ENCODE data around the gene ZMAT3. TPM values are rescaled to one million over a fixed set of nuclear protein-coding genes. Genes with fewer than 3 reads are reported as not detected.

Gene ZMAT3
- total RNA-seq, 2 donors from 2014 or later = 9.6 to 12.7 TPM

DNA sequence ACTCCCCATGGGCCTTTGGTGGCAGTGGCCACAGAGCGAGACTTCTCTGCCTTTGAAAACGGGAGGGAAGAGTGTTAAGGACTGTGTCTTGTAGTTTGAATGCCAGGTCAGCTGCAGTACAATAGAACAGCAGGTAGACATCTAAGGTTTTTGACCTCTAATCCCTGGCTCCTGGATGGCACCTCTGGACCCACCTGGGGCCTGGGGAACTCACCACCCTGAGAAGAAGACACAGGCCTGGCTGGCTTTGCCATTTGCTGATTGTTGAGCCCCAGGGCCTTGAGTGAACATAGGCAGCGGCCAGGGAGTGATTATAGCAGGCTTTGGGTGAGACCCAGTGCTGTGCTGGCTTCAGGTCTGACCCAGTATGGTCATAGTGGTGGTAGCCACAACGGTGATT lies 66.4 kb downstream of the ZMAT3 start:
- H3K27me3 ChIP-seq = no peaks in the 10 kb centered on the region
- no peak for DNase-seq
- no peak overlapping the region for H3K27ac ChIP-seq
- TF ChIP-seq CTCF (IDR thresholded peaks at IDR 0.05) = no peak
- H3K4me3 ChIP-seq = no peak overlapping the region
- no peaks in the 10 kb centered on the region for H3K4me1 ChIP-seq
- H3K9ac ChIP-seq (ENCODE audit: low read depth in 2 of 2, low read length in 2 of 2) = no peak overlapping the region
- no peaks in the 10 kb centered on the region for H3K36me3 ChIP-seq
- intact Hi-C loops (cut with DNase I) = no loop called here
- no peaks in the 10 kb centered on the region for H3K9me3 ChIP-seq

GRCh38 chr3:179000659-179001058 lies 71.0 kb downstream of the ZMAT3 start:
- no peak overlapping the region for H3K4me3 ChIP-seq
- no peak overlapping the region for H3K27ac ChIP-seq
- intact Hi-C loops (cut with DNase I) = no loop called here
- no peaks in the 10 kb centered on the region for H3K36me3 ChIP-seq
- no peak for DNase-seq
- H3K9ac ChIP-seq (ENCODE audit: low read depth in 2 of 2, low read length in 2 of 2) = no peak overlapping the region
- H3K4me1 ChIP-seq = no peaks in the 10 kb centered on the region
- TF ChIP-seq CTCF (IDR thresholded peaks at IDR 0.05) = no peak
- no peaks in the 10 kb centered on the region for H3K27me3 ChIP-seq
- no peaks in the 10 kb centered on the region for H3K9me3 ChIP-seq

GRCh38 chr3:179000144-179000543 lies 71.5 kb downstream of the ZMAT3 start:
- no peak overlapping the region for H3K4me3 ChIP-seq
- H3K36me3 ChIP-seq = no peaks in the 10 kb centered on the region
- H3K27me3 ChIP-seq = no peaks in the 10 kb centered on the region
- no peak for TF ChIP-seq CTCF (IDR thresholded peaks at IDR 0.05)
- no peaks in the 10 kb centered on the region for H3K4me1 ChIP-seq
- no peak for DNase-seq
- no peaks in the 10 kb centered on the region for H3K9me3 ChIP-seq
- no peak overlapping the region for H3K27ac ChIP-seq
- intact Hi-C loops (cut with DNase I) = no loop called here
- no peak overlapping the region for H3K9ac ChIP-seq (ENCODE audit: low read depth in 2 of 2, low read length in 2 of 2)

DNA sequence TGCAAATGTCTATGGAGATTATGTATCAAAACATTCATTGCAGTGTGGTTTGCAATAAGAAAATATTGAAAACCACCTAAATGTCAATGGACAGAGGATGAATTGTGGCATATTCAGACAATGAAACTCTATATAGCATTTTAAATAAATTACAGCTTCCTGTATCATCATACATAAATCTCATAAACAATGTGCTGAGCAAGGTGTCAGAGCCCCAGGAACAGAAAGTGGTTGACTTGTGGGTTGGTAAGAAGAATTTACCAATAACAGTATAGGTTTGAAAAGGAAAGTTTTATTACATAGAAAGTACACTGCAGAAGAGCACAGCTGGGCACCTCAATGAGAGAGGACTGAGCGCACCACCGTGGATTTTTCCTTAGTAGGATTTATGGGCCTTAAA lies 75.2 kb downstream of the ZMAT3 start:
- Histone ChIP-seq H3K9me3 (no peaks in the 10 kb centered on the region), H3K27ac (no peak overlapping the region), H3K36me3 (no peaks in the 10 kb centered on the region), H3K4me1 (no peaks in the 10 kb centered on the region), H3K4me3 (no peak overlapping the region), H3K9ac (ENCODE audit: low read depth in 2 of 2, low read length in 2 of 2) (no peak overlapping the region), H3K27me3 (no peaks in the 10 kb centered on the region)
- no peak for DNase-seq
- TF ChIP-seq CTCF (IDR thresholded peaks at IDR 0.05) = no peak
- intact Hi-C loops (cut with DNase I) = no loop called here

DNA sequence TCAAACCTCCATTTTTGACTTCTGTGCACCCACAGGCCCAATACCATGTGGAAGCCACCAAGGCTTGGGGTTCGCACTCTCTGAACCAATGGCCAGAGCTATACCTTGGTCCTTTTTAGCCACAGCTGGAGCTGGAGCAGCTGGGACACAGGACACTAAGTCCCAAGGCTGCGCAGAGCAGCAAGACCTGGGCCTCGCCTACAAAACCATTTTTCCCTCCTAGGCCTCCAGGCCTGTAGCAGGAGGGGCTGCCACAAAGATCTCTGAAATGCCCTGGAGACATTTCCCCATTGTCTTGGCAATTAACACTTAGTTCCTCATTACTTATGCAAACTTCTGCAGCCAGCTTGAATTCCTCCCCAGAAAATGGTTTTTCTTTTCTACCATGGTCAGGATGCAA lies 81.3 kb downstream of the ZMAT3 start:
- no peak for TF ChIP-seq CTCF (IDR thresholded peaks at IDR 0.05)

GRCh38 chr3:178989821-178990220 lies 81.8 kb downstream of the ZMAT3 start:
- no peak overlapping the region for H3K9ac ChIP-seq (ENCODE audit: low read depth in 2 of 2, low read length in 2 of 2)
- intact Hi-C loops (cut with DNase I) = no loop called here
- no peak overlapping the region for H3K27ac ChIP-seq
- H3K36me3 ChIP-seq = no peaks in the 10 kb centered on the region
- no peak overlapping the region for H3K4me3 ChIP-seq
- peaks cover 11% of the 10 kb centered on the region for H3K9me3 ChIP-seq
- no peaks in the 10 kb centered on the region for H3K27me3 ChIP-seq
- DNase-seq = no peak
- TF ChIP-seq CTCF (IDR thresholded peaks at IDR 0.05) = no peak
- no peaks in the 10 kb centered on the region for H3K4me1 ChIP-seq

More for the DNA sequence above, 81.3 kb downstream of the ZMAT3 start:
- Histone ChIP-seq H3K4me1 (no peaks in the 10 kb centered on the region), H3K36me3 (no peaks in the 10 kb centered on the region), H3K27ac (no peak overlapping the region), H3K4me3 (no peak overlapping the region), H3K9ac (ENCODE audit: low read depth in 2 of 2, low read length in 2 of 2) (no peak overlapping the region), H3K27me3 (no peaks in the 10 kb centered on the region), H3K9me3 (peaks cover 11% of the 10 kb centered on the region)
- no peak for DNase-seq
- intact Hi-C loops (cut with DNase I) = no loop called here
